Smooth muscle cell (in vitro differentiated cells): Measurements from ENCODE around the gene P2RY12. TPM values are rescaled to one million over a fixed set of nuclear protein-coding genes. Genes with fewer than 3 reads are reported as not detected.

ENCODE experiments used
- DNase-seq: peaks from one replicate; lab custom pipeline; 2025; ENCODE audit not compliant: unreplicated experiment; lab: John Stamatoyannopoulos, UW
- H2AFZ ChIP-seq: fragments of 200-600 bp; sonication (generic); 2 replicates; pipeline ENCODE4 v1.6.0; 2016; ENCODE audit warnings: antibody characterized with exemption, low read depth, mild to moderate bottlenecking
- H3F3A ChIP-seq: fragments of 200-600 bp; sonication (generic); 2 replicates; pipeline ENCODE4 v1.6.0; 2017; ENCODE audit warnings: antibody characterized with exemption, low read depth
- H3K27ac ChIP-seq: fragments of 200-600 bp; sonication (generic); 2 replicates; pipeline ENCODE4 v1.5.1; 2016; ENCODE audit warnings: low read depth, mild to moderate bottlenecking
- H3K27me3 ChIP-seq: fragments of 200-600 bp; sonication (generic); 2 replicates; pipeline ENCODE4 v1.6.1; 2016; ENCODE audit warnings: low read depth, mild to moderate bottlenecking
- H3K36me3 ChIP-seq: fragments of 200-600 bp; sonication (generic); 2 replicates; pipeline ENCODE4 v1.5.1; 2016; ENCODE audit warnings: low read depth
- H3K4me1 ChIP-seq: fragments of 200-600 bp; sonication (generic); 2 replicates; pipeline ENCODE4 v1.5.1; 2016; ENCODE audit warnings: low read depth
- H3K4me2 ChIP-seq: fragments of 200-600 bp; sonication (generic); 2 replicates; pipeline ENCODE4 v1.6.0; 2016; ENCODE audit warnings: mild to moderate bottlenecking
- H3K4me3 ChIP-seq: fragments of 200-600 bp; sonication (generic); 2 replicates; pipeline ENCODE4 v1.5.1; 2016; ENCODE audit warnings: mild to moderate bottlenecking
- H3K79me2 ChIP-seq: fragments of 200-600 bp; sonication (generic); 2 replicates; pipeline ENCODE4 v1.6.0; 2016; ENCODE audit warnings: low read depth, mild to moderate bottlenecking
- H3K9ac ChIP-seq: fragments of 200-600 bp; sonication (generic); 2 replicates; pipeline ENCODE4 v1.6.0; 2016; ENCODE audit warnings: low read depth
- H3K9me3 ChIP-seq: fragments of 200-600 bp; sonication (generic); replicated peaks from 2 replicates; pipeline ENCODE4 v1.5.1; 2016; ENCODE audit warnings: low read depth
- H4K20me1 ChIP-seq: fragments of 200-600 bp; sonication (generic); 2 replicates; pipeline ENCODE4 v1.6.0; 2016; ENCODE audit warnings: low read depth
- WGBS: methylation state at CpG from one replicate; pipeline ENCODE4 v1.1.7; 2016; ENCODE audit warnings: low lambda C conversion rate; 5-methylcytosine and 5-hydroxymethylcytosine counted together
- polyA plus RNA-seq: library from polyadenylated mRNA; unstranded; fragments of >200 nt; fragmentation: Nextera tagmentation; extraction: Ambion mirVana; gene quantifications from 2 replicates; pipeline ENCODE4 v1.2.1, GENCODE V29; 2016
- total RNA-seq: library from RNA; depleted of rRNA; stranded (reverse); fragments of >200 nt; gene quantifications from 2 replicates; pipeline ENCODE4 v1.2.3, GENCODE V29; 2014
- TF ChIP-seq, protein P1 (sequence below): fragments of 200-600 bp; sonication (generic); IDR thresholded peaks from 2 replicates; pipeline ENCODE4 v1.5.1; 2017; ENCODE audit warnings: borderline replicate concordance, mild to moderate bottlenecking, antibody characterized with exemption; ENCODE audit not compliant: insufficient read depth, poor library complexity, severe bottlenecking

The P2RY12 gene
- total and polyA plus RNA-seq, 2 experiments from 2014 or later, result not detected

DNA sequence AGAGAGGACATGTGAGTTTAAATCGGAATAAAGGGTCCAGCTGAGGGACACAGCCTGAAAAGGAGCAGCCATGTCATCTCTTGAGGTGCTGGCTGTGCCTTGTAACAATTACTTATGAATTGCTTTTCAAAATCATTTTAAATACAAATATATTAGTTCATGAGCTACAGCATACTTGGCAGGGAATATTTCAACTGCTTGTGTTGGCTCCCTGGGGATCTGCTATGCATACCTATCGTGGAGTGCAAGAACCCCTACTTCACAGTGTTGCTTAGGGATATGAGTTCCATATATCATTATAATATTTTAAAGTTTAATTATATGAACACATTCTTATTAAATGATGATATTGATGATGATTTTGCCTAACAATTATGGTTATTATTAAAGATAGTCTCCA lies 87.1 kb downstream of the P2RY12 start:
- no peak overlapping the region for H2AFZ ChIP-seq
- H3K9me3 ChIP-seq, result no peaks in the 10 kb centered on the region
- H3F3A ChIP-seq, result no peaks in the 10 kb centered on the region
- no peaks in the 10 kb centered on the region for H3K36me3 ChIP-seq
- 47% methylated on average over 2 of the region's 2 CpGs for WGBS
- TF ChIP-seq, protein P1, sequence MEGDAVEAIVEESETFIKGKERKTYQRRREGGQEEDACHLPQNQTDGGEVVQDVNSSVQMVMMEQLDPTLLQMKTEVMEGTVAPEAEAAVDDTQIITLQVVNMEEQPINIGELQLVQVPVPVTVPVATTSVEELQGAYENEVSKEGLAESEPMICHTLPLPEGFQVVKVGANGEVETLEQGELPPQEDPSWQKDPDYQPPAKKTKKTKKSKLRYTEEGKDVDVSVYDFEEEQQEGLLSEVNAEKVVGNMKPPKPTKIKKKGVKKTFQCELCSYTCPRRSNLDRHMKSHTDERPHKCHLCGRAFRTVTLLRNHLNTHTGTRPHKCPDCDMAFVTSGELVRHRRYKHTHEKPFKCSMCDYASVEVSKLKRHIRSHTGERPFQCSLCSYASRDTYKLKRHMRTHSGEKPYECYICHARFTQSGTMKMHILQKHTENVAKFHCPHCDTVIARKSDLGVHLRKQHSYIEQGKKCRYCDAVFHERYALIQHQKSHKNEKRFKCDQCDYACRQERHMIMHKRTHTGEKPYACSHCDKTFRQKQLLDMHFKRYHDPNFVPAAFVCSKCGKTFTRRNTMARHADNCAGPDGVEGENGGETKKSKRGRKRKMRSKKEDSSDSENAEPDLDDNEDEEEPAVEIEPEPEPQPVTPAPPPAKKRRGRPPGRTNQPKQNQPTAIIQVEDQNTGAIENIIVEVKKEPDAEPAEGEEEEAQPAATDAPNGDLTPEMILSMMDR, result no peak
- no peaks in the 10 kb centered on the region for H3K4me1 ChIP-seq
- no peak overlapping the region for H3K4me3 ChIP-seq
- no peaks in the 10 kb centered on the region for H3K27me3 ChIP-seq
- H3K9ac ChIP-seq, result no peak overlapping the region
- H3K27ac ChIP-seq, result no peak overlapping the region
- peaks cover 8% of the 10 kb centered on the region for H4K20me1 ChIP-seq
- H3K79me2 ChIP-seq, result no peaks in the 10 kb centered on the region
- no peak for DNase-seq
- H3K4me2 ChIP-seq, result no peak overlapping the region

GRCh38 chr3:151296226-151296625 lies 88.3 kb downstream of the P2RY12 start:
- WGBS, result 70% methylated on average over 3 of the region's 3 CpGs
- H4K20me1 ChIP-seq, result peaks cover 2% of the 10 kb centered on the region
- no peaks in the 10 kb centered on the region for H3K79me2 ChIP-seq

GRCh38 chr3:151293127-151293526 lies 91.4 kb downstream of the P2RY12 start:
- no peaks in the 10 kb centered on the region for H3K4me1 ChIP-seq
- H3K9ac ChIP-seq, result no peak overlapping the region
- H3K27ac ChIP-seq, result no peak overlapping the region
- no peaks in the 10 kb centered on the region for H3K9me3 ChIP-seq
- no peaks in the 10 kb centered on the region for H4K20me1 ChIP-seq
- H3F3A ChIP-seq, result no peaks in the 10 kb centered on the region
- H3K27me3 ChIP-seq, result no peaks in the 10 kb centered on the region
- H3K4me3 ChIP-seq, result no peak overlapping the region
- 41% methylated on average over 6 of the region's 6 CpGs for WGBS
- H3K79me2 ChIP-seq, result no peaks in the 10 kb centered on the region
- H3K4me2 ChIP-seq, result no peak overlapping the region
- H3K36me3 ChIP-seq, result no peaks in the 10 kb centered on the region
- DNase-seq, result no peak
- TF ChIP-seq, protein P1, result no peak
- no peak overlapping the region for H2AFZ ChIP-seq

More at GRCh38 chr3:151296226-151296625, 88.3 kb downstream of the P2RY12 start:
- Histone ChIP-seq H3K9ac (no peak overlapping the region), H3K9me3 (no peaks in the 10 kb centered on the region), H3K36me3 (no peaks in the 10 kb centered on the region), H3F3A (no peaks in the 10 kb centered on the region), H3K27ac (no peak overlapping the region), H3K4me2 (no peak overlapping the region), H3K4me3 (no peak overlapping the region), H3K27me3 (no peaks in the 10 kb centered on the region), H2AFZ (no peak overlapping the region), H3K4me1 (no peaks in the 10 kb centered on the region)
- no peak for DNase-seq
- TF ChIP-seq, protein P1, result no peak

GRCh38 chr3:151290673-151291072 lies 93.9 kb downstream of the P2RY12 start:
- Histone ChIP-seq H3F3A (no peaks in the 10 kb centered on the region), H3K4me1 (no peaks in the 10 kb centered on the region), H3K27ac (no peak overlapping the region), H3K9me3 (no peaks in the 10 kb centered on the region), H3K9ac (no peak overlapping the region), H3K27me3 (no peaks in the 10 kb centered on the region), H4K20me1 (no peaks in the 10 kb centered on the region), H3K36me3 (no peaks in the 10 kb centered on the region), H3K79me2 (no peaks in the 10 kb centered on the region), H2AFZ (no peak overlapping the region), H3K4me2 (no peak overlapping the region), H3K4me3 (no peak overlapping the region)
- DNase-seq, result no peak
- TF ChIP-seq, protein P1, result peak; percentile 59
- 64% methylated on average over 3 of the region's 3 CpGs for WGBS
